H1 (cell line): ENCODE data around the gene TMEM30A. TPM values are rescaled to one million over a fixed set of nuclear protein-coding genes. Genes with fewer than 3 reads are reported as not detected.

Experiments
- EGR1 ChIP-seq: IDR thresholded peaks from 2 replicates; pipeline ENCODE4 v1.6.1; 2011; ENCODE audit warnings: low read depth, low read length, borderline replicate concordance
- SIX5 ChIP-seq: IDR thresholded peaks from 2 replicates; pipeline ENCODE4 v1.6.1; 2011; ENCODE audit warnings: mild to moderate bottlenecking, low read depth, low read length
- polyA plus RNA-seq, 7 experiments: library from polyadenylated mRNA; depleted of rRNA in 3 of 7; stranded (reverse) in 5 of 7; unstranded in 2 of 7; fragments of >200 nt in 5 of 7; fragments of 200-250 nt in 2 of 7; gene quantifications; 1 replicate in 5 of 7; 2 replicates in 1 of 7; 4 replicates in 1 of 7; pipeline versions ENCODE4 v1.2.1 to v1.2.3, GENCODE V29; 2011 to 2013; ENCODE audit warnings: missing spikeins in 2 of 7, mixed read lengths in 2 of 7
- total RNA-seq: library from RNA; stranded (reverse); fragmentation: NEBNext Ultra II Directional; extraction: Animal tissue kit (Norgen Biotek cat#: 25700); gene quantifications from 2 replicates; pipeline ENCODE4 v1.2.1, GENCODE V29; 2021

The TMEM30A gene
- total and polyA plus RNA-seq, 2 of the 8 experiments (the other 6 are each of a cell fraction or from before 2014, with no cell fraction given), result 10.5 to 71.0 TPM

GRCh38 chr6:75243333-75244062 lies 41.1 kb downstream of the TMEM30A start, which contains the start of gene COX7A2 (continued):
- TF ChIP-seq EGR1, result peak; percentile 91
- no peak for TF ChIP-seq SIX5
